Activated CD4-positive, alpha-beta T cell treated with anti-CD3 and anti-CD28 coated beads for 36 hours (primary cell): ENCODE measurements around the gene DPP7. TPM values are rescaled to one million over a fixed set of nuclear protein-coding genes. Genes with fewer than 3 reads are reported as not detected.
A peak's percentile ranks its signal among the peaks of the same experiment; 100 is the strongest.

ENCODE experiments used
- ATAC-seq: fragments of 200-7000 bp; cut with Tn5 transposase; one replicate; pipeline ENCODE4 v1.10.0; 2021; ENCODE audit warnings: mild to moderate bottlenecking, moderate library complexity
- CTCF ChIA-PET: fragments of 350-600 bp; sonication (Branson Sonifier 250); formaldehyde crosslinking; loops from one replicate; lab custom pipeline; 2021; ENCODE audit warnings: antibody characterized with exemption; lab: Charles Lee
- POLR2A ChIA-PET: fragments of 350-600 bp; sonication (Branson Sonifier 250); formaldehyde crosslinking; loops from one replicate; lab custom pipeline; 2021; ENCODE audit warnings: antibody characterized with exemption, inconsistent platforms; lab: Charles Lee
- DNase-seq: peaks from one replicate; pipeline ENCODE4 v3.0.0-alpha.2; 2020
- H3K27ac Mint-ChIP-seq: one replicate; pipeline ENCODE4 v1.8.0; 2021; ENCODE audit warnings: mixed read lengths
- H3K27me3 Mint-ChIP-seq: one replicate; pipeline ENCODE4 v1.8.0; 2021; ENCODE audit warnings: mixed read lengths
- H3K36me3 Mint-ChIP-seq: one replicate; pipeline ENCODE4 v1.8.0; 2021; ENCODE audit warnings: low read depth, mixed read lengths
- H3K4me1 Mint-ChIP-seq: one replicate; pipeline ENCODE4 v1.8.0; 2021; ENCODE audit warnings: mixed read lengths
- H3K4me3 Mint-ChIP-seq: one replicate; pipeline ENCODE4 v1.8.0; 2021; ENCODE audit warnings: mild to moderate bottlenecking, moderate library complexity, mixed read lengths
- H3K9me3 Mint-ChIP-seq: one replicate; pipeline ENCODE4 v1.8.0; 2021; ENCODE audit warnings: low read depth, mixed read lengths
- intact Hi-C, 2 experiments: fragments of 100-400 bp; cut with DNase I in 1 of 2; cut with micrococcal nuclease in 1 of 2; formaldehyde crosslinking; loops; one replicate each; pipeline versions ENCODE4 v1.14.2 to v1.15.1; 2022 to 2024; cut with DNase I, micrococcal nuclease
- total RNA-seq, 2 experiments: library from RNA; stranded (reverse); gene quantifications; one replicate each; pipeline ENCODE4 v1.2.3, GENCODE V29; 2021

DPP7 gene
- total RNA-seq, 2 experiments from 2014 or later = 188 to 204 TPM

DNA sequence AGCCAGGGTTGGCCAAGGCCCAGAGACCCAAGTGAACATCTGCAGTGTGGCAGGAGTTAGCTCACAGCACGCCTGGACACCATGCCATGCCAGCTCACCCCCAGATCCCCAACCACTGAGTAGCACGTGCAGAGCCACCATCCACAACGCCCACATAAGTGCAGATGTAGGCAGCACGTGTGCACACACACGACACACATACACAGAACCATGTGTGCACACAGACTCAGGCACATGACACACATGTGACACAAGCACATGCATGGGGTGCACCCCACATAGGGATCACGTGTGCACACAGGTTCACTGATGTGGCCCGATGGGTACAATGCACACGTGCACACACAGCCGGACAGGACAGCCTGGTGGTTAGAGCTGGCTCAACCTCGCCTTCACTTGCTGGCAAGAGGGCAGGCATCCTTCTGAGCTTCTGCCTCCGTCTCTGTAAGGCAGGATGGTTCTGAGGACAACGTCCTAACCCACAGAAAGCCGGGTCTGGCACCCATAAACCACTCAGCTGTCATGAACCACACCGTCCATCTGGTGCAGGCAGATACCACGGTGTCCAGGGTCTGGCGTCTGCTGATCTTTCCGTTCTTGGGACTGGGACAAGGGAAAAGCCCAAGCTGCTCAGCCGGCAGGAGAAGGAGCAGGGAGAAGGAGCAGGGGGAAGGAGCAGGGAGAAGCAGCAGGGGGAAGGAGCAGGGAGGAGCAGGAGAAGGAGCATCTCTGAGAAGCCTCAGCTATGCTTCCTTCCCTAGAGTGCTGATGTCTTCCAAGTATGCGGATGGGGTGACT is 43.3 kb upstream of the DPP7 start:
- ChIA-PET CTCF (interaction anchor here (0.6 to 1.3 kb wide), 2 partner anchors 79 to 349 kb away, joined by 3 to 5 read pairs; no protein-coding TSS in a partner anchor), POLR2A (no interaction called here)
- Mint-ChIP-seq H3K27ac (no peak overlapping the region), H3K4me3 (no peak overlapping the region), H3K4me1 (peaks cover 11% of the 10 kb centered on the region), H3K27me3 (peaks cover 32% of the 10 kb centered on the region), H3K9me3 (no peaks in the 10 kb centered on the region), H3K36me3 (no peaks in the 10 kb centered on the region)
- intact Hi-C loops = loop anchor here in 1 of 2 experiments (1.0 to 2.0 kb wide), 3 partner anchors 31 to 180 kb away; partner anchors contain the start of genes ANAPC2 and SSNA1
- ATAC-seq (no peak), DNase-seq (no peak)

DNA sequence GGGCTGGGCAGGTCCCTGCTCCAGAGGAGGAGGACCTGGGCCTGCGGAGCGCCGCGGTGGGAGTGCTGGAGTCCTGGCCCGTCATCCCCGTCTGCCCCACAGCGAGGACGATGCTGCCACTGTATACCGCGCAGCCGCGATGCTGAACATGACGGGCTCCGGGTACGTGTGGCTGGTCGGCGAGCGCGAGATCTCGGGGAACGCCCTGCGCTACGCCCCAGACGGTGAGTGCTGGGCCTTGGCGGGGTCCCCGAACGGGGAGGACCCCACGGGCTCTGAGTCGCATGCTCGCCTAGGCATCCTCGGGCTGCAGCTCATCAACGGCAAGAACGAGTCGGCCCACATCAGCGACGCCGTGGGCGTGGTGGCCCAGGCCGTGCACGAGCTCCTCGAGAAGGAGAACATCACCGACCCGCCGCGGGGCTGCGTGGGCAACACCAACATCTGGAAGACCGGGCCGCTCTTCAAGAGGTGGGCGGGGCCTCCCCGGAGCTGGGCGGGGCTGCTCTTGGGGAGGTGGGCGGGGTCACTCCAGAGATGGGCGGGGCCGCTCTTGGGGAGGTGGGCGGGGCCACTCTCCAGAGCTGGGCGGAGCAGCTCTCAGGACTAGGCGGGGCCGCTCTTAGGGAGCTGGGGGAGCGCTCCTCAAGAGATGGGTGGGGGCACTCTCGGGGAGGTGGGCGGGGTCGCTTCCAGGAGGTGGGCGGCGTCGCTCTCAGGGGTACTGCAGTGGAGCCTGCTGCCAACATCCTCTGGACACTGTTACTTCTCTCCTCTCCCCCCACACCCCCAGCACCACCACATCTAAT is 42.2 kb upstream of the DPP7 start:
- peaks cover 30% of the 10 kb centered on the region for H3K27me3 Mint-ChIP-seq
- POLR2A ChIA-PET = interaction anchor here (0.7 kb wide), 1 partner anchor 47 kb away, joined by 3 read pairs; no protein-coding TSS in a partner anchor

DNA sequence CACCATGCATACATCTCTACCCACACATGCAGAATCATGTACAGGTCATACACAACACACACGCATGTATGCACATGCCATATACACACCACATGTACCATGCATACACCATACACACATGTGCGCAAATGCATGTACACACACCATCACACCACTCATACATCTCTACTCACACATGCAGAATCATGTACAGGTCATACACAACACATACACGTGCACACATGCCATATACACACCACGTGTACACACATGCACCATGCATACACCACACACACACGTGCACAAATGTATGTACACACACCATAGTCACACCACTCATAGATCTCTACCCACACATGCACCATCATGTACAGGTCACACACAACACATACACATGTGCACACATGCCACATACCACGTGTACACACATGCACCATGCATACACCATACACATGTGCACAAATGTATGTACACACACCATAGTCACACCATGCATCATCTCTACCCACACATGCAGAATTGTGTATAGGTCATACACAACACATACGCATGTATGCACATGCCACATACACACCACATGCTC is 38.4 kb upstream of the DPP7 start:
- ChIA-PET CTCF (no interaction called here), POLR2A (no interaction called here)
- no peaks in the 10 kb centered on the region for H3K9me3 Mint-ChIP-seq
- intact Hi-C loops = no loop called here
- no peaks in the 10 kb centered on the region for H3K36me3 Mint-ChIP-seq
- H3K4me1 Mint-ChIP-seq = peaks cover 15% of the 10 kb centered on the region
- peaks cover 17% of the 10 kb centered on the region for H3K27me3 Mint-ChIP-seq
- DNase-seq (no peak), ATAC-seq (no peak)
- no peak overlapping the region for H3K27ac Mint-ChIP-seq
- no peak overlapping the region for H3K4me3 Mint-ChIP-seq

More for the DNA sequence above, 42.2 kb upstream of the DPP7 start:
- Mint-ChIP-seq H3K4me3 (peak overlapping the region; percentile 36), H3K27ac (no peak overlapping the region), H3K36me3 (no peaks in the 10 kb centered on the region), H3K9me3 (no peaks in the 10 kb centered on the region), H3K4me1 (peaks cover 11% of the 10 kb centered on the region)
- DNase-seq (peak; percentile 85), ATAC-seq (peak; percentile 79)
- CTCF ChIA-PET = interaction anchor here (0.7 to 1.3 kb wide), 3 partner anchors 15 to 80 kb away, joined by 3 read pairs; partner anchors contain the start of gene TMEM210
- intact Hi-C loops = loop anchor here in 1 of 2 experiments (1.0 to 2.0 kb wide), 3 partner anchors 32 to 178 kb away; partner anchors contain the start of genes ANAPC2 and SSNA1

- Mint-ChIP-seq H3K27ac (no peak overlapping the region), H3K9me3 (no peaks in the 10 kb centered on the region), H3K36me3 (no peaks in the 10 kb centered on the region), H3K27me3 (peaks cover 8% of the 10 kb centered on the region), H3K4me1 (peaks cover 8% of the 10 kb centered on the region), H3K4me3 (no peak overlapping the region)
- ChIA-PET POLR2A (interaction anchor here (0.6 to 1.6 kb wide), 6 partner anchors 21 to 409 kb away, joined by 3 to 4 read pairs (median 3); no protein-coding TSS in a partner anchor), CTCF (interaction anchor here (0.6 to 1.0 kb wide), 6 partner anchors 16 to 92 kb away, joined by 3 read pairs; no protein-coding TSS in a partner anchor)
- intact Hi-C loops = loop anchor here in 1 of 2 experiments (1.0 to 2.0 kb wide), 14 partner anchors 22 to 454 kb away; partner anchors contain the start of genes ARRDC1, MAN1B1, NDOR1 and NSMF
- DNase-seq (peak; percentile 90), ATAC-seq (peak; percentile 80)
These were observed 36.3 kb upstream of the DPP7 start for GRCh38 chr9:137150617-137151457.

- POLR2A ChIA-PET = interaction anchor here (0.6 to 1.6 kb wide), 4 partner anchors 20 to 266 kb away, joined by 3 to 4 read pairs (median 4); no protein-coding TSS in a partner anchor
- Mint-ChIP-seq H3K27me3 (peaks cover 8% of the 10 kb centered on the region), H3K27ac (no peak overlapping the region), H3K4me3 (no peak overlapping the region), H3K36me3 (no peaks in the 10 kb centered on the region), H3K4me1 (peaks cover 8% of the 10 kb centered on the region), H3K9me3 (no peaks in the 10 kb centered on the region)
- intact Hi-C loops = loop anchor here in 1 of 2 experiments (1.0 to 2.0 kb wide), 4 partner anchors 172 to 359 kb away; partner anchors contain the start of genes NSMF and TMEM141
- CTCF ChIA-PET = interaction anchor here (0.5 to 1.1 kb wide), 6 partner anchors 11 to 453 kb away, joined by 3 to 4 read pairs (median 3); partner anchors contain the start of genes GRIN1 and LCN10
- DNase-seq (no peak), ATAC-seq (peak; percentile 25)
These were observed 35.5 kb upstream of the DPP7 start for GRCh38 chr9:137149942-137150616.

DNA sequence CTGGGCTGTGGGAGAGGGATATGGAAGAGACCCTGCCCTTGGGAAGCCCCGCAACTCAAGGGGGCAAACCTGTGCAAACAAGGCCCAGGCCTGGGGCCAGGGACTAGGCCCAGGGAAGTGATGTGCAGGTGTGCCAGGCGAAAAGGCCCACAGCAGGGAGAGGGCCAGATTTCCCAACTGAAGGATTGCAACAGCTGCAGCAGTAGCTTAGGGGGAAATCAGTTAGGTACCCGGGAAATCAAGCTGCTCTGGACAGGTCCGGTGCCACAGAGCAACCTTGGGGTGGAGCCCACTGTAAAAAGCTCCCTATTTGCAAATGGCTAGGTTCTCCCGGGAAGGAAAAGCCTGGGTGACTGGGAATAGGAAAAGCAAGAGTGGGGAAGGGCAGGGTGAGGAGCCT is 34.8 kb upstream of the DPP7 start:
- CTCF ChIA-PET = interaction anchor here (0.6 to 1.1 kb wide), 2 partner anchors 11 to 454 kb away, joined by 3 to 4 read pairs; partner anchors contain the start of gene GRIN1
- Mint-ChIP-seq H3K9me3 (no peaks in the 10 kb centered on the region), H3K27ac (no peak overlapping the region), H3K4me1 (peaks cover 8% of the 10 kb centered on the region), H3K27me3 (peaks cover 8% of the 10 kb centered on the region), H3K36me3 (no peaks in the 10 kb centered on the region), H3K4me3 (no peak overlapping the region)
- intact Hi-C loops = no loop called here
- POLR2A ChIA-PET = no interaction called here
- ATAC-seq = no peak
- no peak for DNase-seq

GRCh38 chr9:137148661-137149060 is 34.1 kb upstream of the DPP7 start:
- H3K27ac Mint-ChIP-seq = no peak overlapping the region
- peaks cover 8% of the 10 kb centered on the region for H3K27me3 Mint-ChIP-seq
- intact Hi-C loops = no loop called here
- no peaks in the 10 kb centered on the region for H3K9me3 Mint-ChIP-seq
- H3K4me3 Mint-ChIP-seq = no peak overlapping the region
- H3K4me1 Mint-ChIP-seq = peaks cover 8% of the 10 kb centered on the region
- DNase-seq = no peak
- H3K36me3 Mint-ChIP-seq = no peaks in the 10 kb centered on the region
- ChIA-PET POLR2A (no interaction called here), CTCF (interaction anchor here (0.6 kb wide), 1 partner anchor 107 kb away, joined by 3 read pairs; no protein-coding TSS in a partner anchor)
- no peak for ATAC-seq

DNA sequence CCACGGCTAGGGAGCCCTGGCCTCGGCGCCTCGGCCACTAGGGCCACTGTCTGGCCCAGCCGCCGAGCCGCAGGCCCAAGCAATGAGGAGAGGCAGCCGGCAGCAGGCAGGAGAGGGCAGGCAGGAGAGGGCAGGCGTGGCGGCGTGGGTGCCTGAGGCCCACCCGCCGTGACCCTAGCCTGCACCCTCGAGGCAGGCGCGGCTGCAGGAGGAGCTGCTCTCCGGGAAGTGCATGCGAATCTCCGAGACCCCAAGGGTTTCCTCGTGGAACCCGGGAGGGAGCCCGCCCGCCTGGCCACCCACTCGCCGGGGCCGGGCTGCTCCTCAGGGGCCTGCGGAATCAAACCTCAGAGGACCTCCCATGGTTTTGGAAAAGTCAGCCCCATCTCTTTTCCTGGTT is 33.7 kb upstream of the DPP7 start:
- Mint-ChIP-seq H3K9me3 (no peaks in the 10 kb centered on the region), H3K27ac (no peak overlapping the region), H3K27me3 (peaks cover 8% of the 10 kb centered on the region), H3K4me3 (no peak overlapping the region), H3K4me1 (peaks cover 8% of the 10 kb centered on the region), H3K36me3 (no peaks in the 10 kb centered on the region)
- ChIA-PET CTCF (interaction anchor here (0.6 kb wide), 1 partner anchor 108 kb away, joined by 3 read pairs; no protein-coding TSS in a partner anchor), POLR2A (no interaction called here)
- ATAC-seq (no peak), DNase-seq (no peak)
- intact Hi-C loops = no loop called here

DNA sequence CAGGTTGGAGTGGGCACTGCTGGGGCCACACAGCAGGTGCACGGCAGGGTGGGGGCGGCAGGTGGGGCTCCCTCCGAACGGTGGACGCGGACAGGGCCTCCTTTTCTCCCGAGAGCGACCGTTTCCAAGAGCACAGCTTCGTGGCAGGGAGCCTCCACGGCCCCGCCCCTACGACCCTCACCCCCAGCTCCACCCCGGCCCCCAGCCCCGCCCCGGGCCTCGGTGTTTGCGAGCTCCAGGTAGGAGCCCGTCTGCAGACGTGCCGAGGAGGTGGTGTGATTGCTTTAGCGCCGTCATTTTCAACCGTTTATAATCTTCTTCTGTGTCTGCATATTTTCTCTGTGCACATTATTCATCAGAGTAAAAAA is 33.2 kb upstream of the DPP7 start:
- ATAC-seq = no peak
- Mint-ChIP-seq H3K9me3 (no peaks in the 10 kb centered on the region), H3K27ac (no peak overlapping the region), H3K4me3 (no peak overlapping the region), H3K36me3 (no peaks in the 10 kb centered on the region), H3K4me1 (peaks cover 8% of the 10 kb centered on the region), H3K27me3 (peaks cover 8% of the 10 kb centered on the region)
- ChIA-PET POLR2A (no interaction called here), CTCF (no interaction called here)
- intact Hi-C loops = no loop called here
- no peak for DNase-seq
